Urinary bladder (tissue), 4 donors: ENCODE measurements around the gene NPBWR2. TPM values are rescaled to one million over a fixed set of nuclear protein-coding genes. Genes with fewer than 3 reads are reported as not detected.

Experiments
- DNase-seq: peaks from one replicate; pipeline ENCODE4 v3.0.0-alpha.2; 2015; ENCODE audit errors: extremely low spot score
- H3K27ac ChIP-seq: one replicate; pipeline ENCODE4 v1.5.1; 2013; ENCODE audit warnings: low read depth, mild to moderate bottlenecking, moderate library complexity
- H3K36me3 ChIP-seq: one replicate; pipeline ENCODE4 v1.6.1; 2013; ENCODE audit warnings: mild to moderate bottlenecking, moderate library complexity; ENCODE audit not compliant: insufficient read depth
- H3K4me1 ChIP-seq: one replicate; pipeline ENCODE4 v1.6.1; 2013; ENCODE audit warnings: mild to moderate bottlenecking, moderate library complexity; ENCODE audit not compliant: insufficient read depth
- H3K4me3 ChIP-seq: one replicate; pipeline ENCODE4 v1.5.1; 2013; ENCODE audit warnings: low read depth, low read length
- WGBS: extraction: QIAGEN DNeasy Blood & Tissue Kit; methylation state at CpG from one replicate; pipeline ENCODE4 v1.1.7; 2013; 5-methylcytosine and 5-hydroxymethylcytosine counted together
- polyA plus RNA-seq: library from polyadenylated mRNA; stranded (reverse); fragments of 200-250 nt; gene quantifications from one replicate; pipeline ENCODE4 v1.2.3, GENCODE V29; 2013
- total RNA-seq: library from RNA; depleted of rRNA; stranded (reverse); fragments of >200 nt; gene quantifications from one replicate; pipeline ENCODE4 v1.2.3, GENCODE V29; 2014
- donor health status: healthy with polysubstance abuse.
- donor health status: healthy.

Gene NPBWR2
- total and polyA plus RNA-seq, 2 donors = not detected

- no peak for DNase-seq
- 77% methylated on average over 12 of the region's 12 CpGs for WGBS
- Histone ChIP-seq H3K27ac (no peak overlapping the region), H3K36me3 (no peaks in the 10 kb centered on the region), H3K4me1 (no peaks in the 10 kb centered on the region), H3K4me3 (no peak overlapping the region)
These were observed 38.8 kb downstream of the NPBWR2 start for GRCh38 chr20:64068386-64069208.

GRCh38 chr20:64067733-64068307 lies 39.5 kb downstream of the NPBWR2 start:
- no peak overlapping the region for H3K27ac ChIP-seq
- no peak overlapping the region for H3K4me3 ChIP-seq
- no peak for DNase-seq
- H3K36me3 ChIP-seq = no peaks in the 10 kb centered on the region
- H3K4me1 ChIP-seq = no peaks in the 10 kb centered on the region
- WGBS = 74% methylated on average over 12 of the region's 12 CpGs

GRCh38 chr20:64067005-64067632 lies 40.2 kb downstream of the NPBWR2 start:
- no peak for DNase-seq

GRCh38 chr20:64065974-64066343 lies 41.4 kb downstream of the NPBWR2 start:
- Histone ChIP-seq H3K4me3 (no peak overlapping the region), H3K27ac (no peak overlapping the region), H3K4me1 (no peaks in the 10 kb centered on the region), H3K36me3 (no peaks in the 10 kb centered on the region)
- WGBS = 52% methylated on average over 5 of the region's 5 CpGs
- DNase-seq = no peak

More at GRCh38 chr20:64067005-64067632, 40.2 kb downstream of the NPBWR2 start:
- WGBS = 77% methylated on average over 6 of the region's 6 CpGs
- no peaks in the 10 kb centered on the region for H3K36me3 ChIP-seq
- H3K4me3 ChIP-seq = no peak overlapping the region
- H3K4me1 ChIP-seq = no peaks in the 10 kb centered on the region
- no peak overlapping the region for H3K27ac ChIP-seq

DNA sequence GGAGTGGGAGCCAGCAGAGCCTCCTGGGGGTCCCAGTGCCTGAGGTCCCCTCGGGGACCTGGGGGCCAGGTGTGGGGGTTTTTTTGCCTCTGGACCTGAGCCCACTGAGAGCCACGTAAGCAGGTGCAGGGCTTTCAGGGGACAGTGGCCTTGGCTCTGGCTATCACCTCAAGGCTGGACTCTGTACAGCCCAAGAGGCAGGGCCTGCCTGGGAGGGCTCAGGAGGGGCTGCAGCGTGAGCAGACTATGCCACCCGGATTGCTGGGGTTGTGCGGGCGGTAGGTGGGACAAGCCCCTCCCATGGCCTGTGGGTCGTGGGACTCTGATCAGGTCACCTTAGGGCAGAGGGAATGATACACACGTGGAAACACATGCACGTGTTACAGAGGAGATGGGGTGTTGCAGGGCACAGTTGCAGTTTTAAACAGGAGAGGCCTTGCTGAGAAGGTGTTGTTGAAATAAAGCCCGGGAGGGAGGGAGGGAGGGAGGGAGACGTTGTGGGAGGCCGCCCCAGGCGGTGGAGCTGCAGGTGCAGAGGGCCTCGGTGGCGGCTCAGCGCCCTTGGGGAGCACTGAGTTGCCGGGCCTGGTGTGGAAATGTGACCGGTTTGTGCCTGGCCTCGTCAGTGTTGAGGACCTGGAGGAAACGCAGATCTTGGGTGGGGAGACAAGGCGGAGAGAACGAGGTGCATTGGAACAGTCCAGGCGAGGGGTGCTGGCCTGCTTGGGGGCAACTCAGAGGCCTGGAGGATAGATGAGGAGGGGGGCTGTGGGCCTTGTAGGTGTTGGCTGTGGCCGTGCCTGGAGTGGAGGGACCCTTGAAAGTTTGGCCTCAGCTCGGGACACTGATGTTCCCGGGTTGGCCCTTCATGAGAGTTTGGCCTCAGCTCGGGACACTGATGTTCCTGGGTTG lies 42.0 kb downstream of the NPBWR2 start:
- Histone ChIP-seq H3K4me1 (no peaks in the 10 kb centered on the region), H3K36me3 (no peaks in the 10 kb centered on the region), H3K4me3 (no peak overlapping the region), H3K27ac (no peak overlapping the region)
- DNase-seq = no peak
- 56% methylated on average over 27 of the region's 27 CpGs for WGBS

DNA sequence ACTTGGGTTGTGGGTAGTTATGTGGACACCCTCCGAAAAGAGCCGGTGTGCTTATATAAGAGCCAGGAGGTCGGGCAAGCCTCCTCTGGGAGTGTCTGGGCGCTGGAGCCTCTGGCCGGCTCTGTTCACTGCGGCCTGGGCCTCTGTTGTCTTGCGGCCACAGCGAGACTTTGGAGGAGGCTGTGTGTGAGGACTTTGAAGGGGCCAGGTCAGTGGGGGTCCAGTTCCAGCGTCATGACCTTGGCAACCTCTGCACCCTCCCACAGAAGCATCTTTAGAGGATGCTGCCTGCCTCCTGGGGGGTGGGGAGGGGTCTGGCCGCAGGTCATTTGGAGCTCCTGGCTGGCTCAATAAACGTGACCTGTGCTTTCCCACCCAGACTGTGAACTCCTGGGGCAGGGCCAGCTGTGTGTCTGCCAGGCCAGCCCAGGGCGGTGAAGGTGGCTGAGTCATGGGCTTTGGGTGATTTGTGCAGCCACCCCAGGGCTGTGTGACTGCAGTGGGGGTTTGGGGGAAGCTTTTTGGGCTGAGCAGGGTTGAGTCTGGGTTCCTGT lies 43.1 kb downstream of the NPBWR2 start:
- no peak for DNase-seq
- Histone ChIP-seq H3K36me3 (no peaks in the 10 kb centered on the region), H3K27ac (no peak overlapping the region), H3K4me3 (peak overlapping the region; percentile 84), H3K4me1 (no peaks in the 10 kb centered on the region)
- 26% methylated on average over 12 of the region's 12 CpGs for WGBS

DNA sequence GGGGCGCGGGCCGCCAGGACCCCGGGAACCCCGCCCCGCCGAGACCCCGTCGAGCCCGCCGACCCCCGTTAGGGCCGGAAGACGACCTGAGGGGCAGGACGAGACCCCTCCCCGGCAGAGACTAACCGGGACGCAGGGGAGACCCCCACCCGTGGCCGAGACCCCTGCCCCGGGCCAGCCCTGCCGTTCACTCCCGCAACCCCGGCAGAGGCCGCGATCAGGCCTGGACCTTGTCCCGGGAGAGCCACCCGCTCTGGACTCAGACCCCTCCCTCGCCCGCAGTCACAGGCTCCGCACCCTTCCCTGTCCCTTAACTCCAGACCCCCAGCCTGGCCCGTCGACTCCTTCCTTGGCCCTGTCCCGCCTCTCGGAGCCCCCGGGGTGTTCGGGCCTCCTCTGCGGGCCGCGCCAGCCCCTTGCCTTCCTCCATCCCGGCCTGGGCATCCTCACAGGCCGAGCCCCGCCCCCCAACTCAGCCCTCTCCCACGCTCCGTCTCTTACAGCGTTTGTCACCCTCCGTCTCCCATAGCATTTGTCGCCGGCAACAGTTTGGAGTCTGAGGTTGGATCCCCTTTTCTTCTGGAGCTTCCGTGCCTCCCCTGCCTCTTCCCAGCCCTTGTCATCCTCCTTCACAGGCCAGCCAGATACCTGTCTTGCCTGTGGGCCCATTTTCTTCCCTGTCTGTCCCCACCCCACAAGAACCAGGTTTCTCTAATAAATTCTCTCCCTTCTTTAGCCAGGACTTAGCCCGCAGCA lies 43.8 kb downstream of the NPBWR2 start:
- Histone ChIP-seq H3K4me1 (no peaks in the 10 kb centered on the region), H3K36me3 (no peaks in the 10 kb centered on the region), H3K27ac (no peak overlapping the region), H3K4me3 (peak overlapping the region; percentile 84)
- DNase-seq = no peak
- 1% methylated on average over 51 of the region's 51 CpGs for WGBS

DNA sequence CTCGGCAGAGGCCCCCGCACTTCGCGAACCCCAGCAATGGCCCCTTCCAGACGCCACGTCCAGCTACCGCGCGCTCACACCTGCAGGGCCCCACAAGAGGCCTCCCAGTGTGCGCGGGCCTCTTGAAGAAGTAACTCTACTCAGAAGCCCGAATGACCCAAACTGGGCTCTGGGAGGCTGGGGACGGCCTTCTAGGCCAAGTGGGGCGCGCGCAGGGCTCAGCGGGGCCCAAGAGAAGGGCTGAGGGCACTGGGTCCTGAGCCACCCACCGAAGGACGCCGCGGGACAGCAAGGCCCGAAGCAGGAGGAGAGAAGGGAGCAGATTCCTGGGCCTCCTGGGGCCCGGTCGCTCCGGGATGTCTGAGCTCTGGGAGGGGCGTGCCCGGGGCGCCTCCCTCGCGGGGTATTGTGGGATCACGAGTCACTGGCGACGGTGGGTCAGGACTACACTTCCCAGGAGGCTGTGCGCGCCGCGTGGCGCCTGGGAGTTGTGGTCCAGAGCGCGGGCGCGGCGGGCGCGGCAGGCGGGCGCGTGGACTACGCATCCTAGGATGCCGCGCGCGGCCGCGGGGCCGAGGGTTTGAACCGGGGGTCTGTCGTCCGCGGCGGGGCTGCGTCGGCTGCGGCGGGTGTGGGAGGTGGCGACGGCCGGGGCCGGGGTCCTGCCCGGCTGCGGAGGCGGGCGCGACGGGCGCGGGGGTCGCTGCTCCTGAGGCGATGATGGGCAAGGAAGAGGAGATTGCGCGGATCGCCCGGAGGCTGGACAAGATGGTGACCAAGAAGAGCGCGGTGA lies 44.6 kb downstream of the NPBWR2 start, which contains the start of gene TCEA2:
TSS of gene TCEA2 (plus strand) at position 603 of the 793 bp plus-strand sequence. CDS start at position 718, 115 bp downstream.
- 4% methylated on average over 85 of the region's 85 CpGs for WGBS
- peak; percentile 88 for DNase-seq
- Histone ChIP-seq H3K4me3 (peak within 1 kb of the TSS; percentile 84), H3K36me3 (no peaks in the 10 kb centered on the region), H3K4me1 (no peaks in the 10 kb centered on the region), H3K27ac (peak within 1 kb of the TSS; percentile 48)

DNA sequence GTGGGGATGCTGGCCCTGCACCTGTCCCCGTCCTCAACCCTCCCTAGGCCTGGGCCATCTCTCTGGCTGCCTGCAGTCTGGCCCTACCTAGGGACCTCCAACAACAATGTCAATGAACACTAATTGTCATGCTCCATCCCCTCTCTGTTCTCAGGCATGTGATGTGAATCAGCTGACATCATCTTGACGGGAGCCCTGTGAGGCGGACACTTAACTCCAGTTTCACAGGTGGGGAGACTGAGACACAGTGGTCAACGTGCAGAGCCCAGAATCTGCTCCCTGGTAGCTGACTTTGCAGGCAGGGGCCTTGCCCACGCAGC lies 45.1 kb downstream of the NPBWR2 start:
- Histone ChIP-seq H3K27ac (no peak overlapping the region), H3K36me3 (no peaks in the 10 kb centered on the region), H3K4me3 (peak overlapping the region; percentile 42), H3K4me1 (no peaks in the 10 kb centered on the region)
- no peak for DNase-seq
- 43% methylated on average over 5 of the region's 5 CpGs for WGBS

- Histone ChIP-seq H3K4me1 (no peaks in the 10 kb centered on the region), H3K36me3 (no peaks in the 10 kb centered on the region), H3K27ac (no peak overlapping the region), H3K4me3 (no peak overlapping the region)
- 82% methylated on average over 12 of the region's 12 CpGs for WGBS
- no peak for DNase-seq
These were observed 48.8 kb downstream of the NPBWR2 start for GRCh38 chr20:64058536-64058935.

DNA sequence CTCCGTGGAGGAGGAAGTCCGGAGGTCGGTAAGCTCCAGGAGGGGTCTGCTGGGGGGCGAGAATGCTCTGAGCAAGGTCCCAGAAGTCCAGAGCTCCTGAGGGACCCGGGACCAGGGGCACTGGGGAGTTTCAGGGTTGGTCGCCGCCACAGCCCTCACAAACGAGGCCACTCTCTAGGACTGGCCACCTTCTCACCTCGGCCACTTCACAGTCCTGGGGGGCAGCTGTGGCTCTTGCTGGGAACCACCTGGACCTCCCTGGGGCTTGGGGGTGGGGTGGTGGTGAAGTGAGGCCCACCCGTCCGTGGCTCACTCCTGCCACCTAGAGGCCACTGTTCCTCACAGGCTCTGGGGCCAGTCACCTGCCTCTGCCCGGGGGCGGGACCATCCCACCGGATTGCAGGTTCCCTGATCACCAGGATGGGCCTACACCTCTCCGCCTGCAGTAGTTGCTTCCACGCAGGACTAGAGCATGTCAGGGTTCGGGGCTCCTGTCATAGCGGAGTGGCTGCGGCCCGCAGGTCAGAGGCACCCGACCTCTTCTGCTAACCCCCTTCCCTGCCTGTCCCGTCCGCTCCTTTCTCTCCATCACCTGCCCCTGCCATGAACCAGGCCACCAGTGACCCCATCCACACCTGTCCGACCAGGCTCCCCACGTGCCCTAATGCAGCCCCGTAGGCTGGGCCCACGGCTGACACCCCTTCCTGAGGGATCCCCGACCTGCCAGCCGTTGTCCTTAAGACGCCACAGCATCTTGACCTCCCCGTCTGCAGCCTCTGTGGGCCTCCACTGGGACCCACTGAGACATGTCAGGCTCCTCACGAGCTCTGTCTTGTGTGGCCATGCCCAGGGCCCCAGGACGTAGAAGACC lies 49.5 kb downstream of the NPBWR2 start:
- Histone ChIP-seq H3K4me3 (no peak overlapping the region), H3K36me3 (no peaks in the 10 kb centered on the region), H3K27ac (no peak overlapping the region), H3K4me1 (no peaks in the 10 kb centered on the region)
- DNase-seq = no peak
- 34% methylated on average over 33 of the region's 33 CpGs for WGBS
